ENCODE measurements around the gene FRMPD4. TPM values are rescaled to one million over a fixed set of nuclear protein-coding genes. Genes with fewer than 3 reads are reported as not detected.

The FRMPD4 gene
- total RNA-seq, 1 donor from 2014 or later = 0.07 TPM

DNA sequence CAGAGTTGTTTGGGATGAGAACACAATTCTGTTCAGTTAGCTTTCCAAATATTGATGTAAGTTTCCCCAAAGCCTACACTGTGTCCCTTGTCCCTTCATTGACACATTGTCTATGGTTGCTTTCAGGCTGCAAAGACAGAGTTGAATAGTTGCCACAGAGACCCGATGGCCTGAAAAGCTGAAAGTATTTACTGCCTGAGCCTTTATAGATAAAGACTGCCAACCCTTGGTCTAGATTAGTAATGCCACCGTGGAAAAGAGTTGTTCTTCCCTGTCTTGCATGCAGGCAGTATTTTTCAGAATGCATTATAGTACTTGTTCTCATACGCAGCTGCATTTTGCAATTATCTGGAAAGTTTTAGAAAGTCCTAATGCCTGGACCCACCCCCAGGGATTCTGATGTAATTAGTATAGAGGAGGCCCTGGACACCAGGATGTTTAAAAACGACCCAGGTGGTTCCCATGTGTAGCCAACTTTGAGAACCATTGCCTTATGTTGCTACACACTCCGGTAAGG is 180.8 kb downstream of the FRMPD4 start:
- peaks cover 8% of the 10 kb centered on the region for H3K9me3 Mint-ChIP-seq
- no peak overlapping the region for H3K27ac Mint-ChIP-seq (ENCODE audit: unreplicated experiment)
- H3K4me1 Mint-ChIP-seq = no peaks in the 10 kb centered on the region
- no peak for DNase-seq (ENCODE audit: low read depth, low spot score)
- H3K27me3 Mint-ChIP-seq (ENCODE audit: low read depth) = no peaks in the 10 kb centered on the region
- H3K4me3 Mint-ChIP-seq = no peak overlapping the region
- peaks cover 4% of the 10 kb centered on the region for H3K36me3 Mint-ChIP-seq (ENCODE audit: low read depth)
- TF ChIP-seq, protein P1, sequence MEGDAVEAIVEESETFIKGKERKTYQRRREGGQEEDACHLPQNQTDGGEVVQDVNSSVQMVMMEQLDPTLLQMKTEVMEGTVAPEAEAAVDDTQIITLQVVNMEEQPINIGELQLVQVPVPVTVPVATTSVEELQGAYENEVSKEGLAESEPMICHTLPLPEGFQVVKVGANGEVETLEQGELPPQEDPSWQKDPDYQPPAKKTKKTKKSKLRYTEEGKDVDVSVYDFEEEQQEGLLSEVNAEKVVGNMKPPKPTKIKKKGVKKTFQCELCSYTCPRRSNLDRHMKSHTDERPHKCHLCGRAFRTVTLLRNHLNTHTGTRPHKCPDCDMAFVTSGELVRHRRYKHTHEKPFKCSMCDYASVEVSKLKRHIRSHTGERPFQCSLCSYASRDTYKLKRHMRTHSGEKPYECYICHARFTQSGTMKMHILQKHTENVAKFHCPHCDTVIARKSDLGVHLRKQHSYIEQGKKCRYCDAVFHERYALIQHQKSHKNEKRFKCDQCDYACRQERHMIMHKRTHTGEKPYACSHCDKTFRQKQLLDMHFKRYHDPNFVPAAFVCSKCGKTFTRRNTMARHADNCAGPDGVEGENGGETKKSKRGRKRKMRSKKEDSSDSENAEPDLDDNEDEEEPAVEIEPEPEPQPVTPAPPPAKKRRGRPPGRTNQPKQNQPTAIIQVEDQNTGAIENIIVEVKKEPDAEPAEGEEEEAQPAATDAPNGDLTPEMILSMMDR (conservative IDR thresholded peaks at IDR 0.05) = no peak

GRCh38 chrX:12319992-12320391 is 181.7 kb downstream of the FRMPD4 start:
- Mint-ChIP-seq H3K36me3 (ENCODE audit: low read depth) (peaks cover 4% of the 10 kb centered on the region), H3K9me3 (peaks cover 8% of the 10 kb centered on the region), H3K27ac (ENCODE audit: unreplicated experiment) (no peak overlapping the region), H3K27me3 (ENCODE audit: low read depth) (no peaks in the 10 kb centered on the region), H3K4me3 (no peak overlapping the region), H3K4me1 (no peaks in the 10 kb centered on the region)
- TF ChIP-seq, protein P1 (conservative IDR thresholded peaks at IDR 0.05) = no peak
- DNase-seq (ENCODE audit: low read depth, low spot score) = no peak

GRCh38 chrX:12322031-12322430 is 183.8 kb downstream of the FRMPD4 start:
- no peak overlapping the region for H3K4me3 Mint-ChIP-seq
- no peak overlapping the region for H3K27ac Mint-ChIP-seq (ENCODE audit: unreplicated experiment)
- no peaks in the 10 kb centered on the region for H3K27me3 Mint-ChIP-seq (ENCODE audit: low read depth)
- peaks cover 4% of the 10 kb centered on the region for H3K36me3 Mint-ChIP-seq (ENCODE audit: low read depth)
- H3K4me1 Mint-ChIP-seq = no peaks in the 10 kb centered on the region
- peaks cover 10% of the 10 kb centered on the region for H3K9me3 Mint-ChIP-seq
- no peak for DNase-seq (ENCODE audit: low read depth, low spot score)
- TF ChIP-seq, protein P1 (conservative IDR thresholded peaks at IDR 0.05) = no peak

DNA sequence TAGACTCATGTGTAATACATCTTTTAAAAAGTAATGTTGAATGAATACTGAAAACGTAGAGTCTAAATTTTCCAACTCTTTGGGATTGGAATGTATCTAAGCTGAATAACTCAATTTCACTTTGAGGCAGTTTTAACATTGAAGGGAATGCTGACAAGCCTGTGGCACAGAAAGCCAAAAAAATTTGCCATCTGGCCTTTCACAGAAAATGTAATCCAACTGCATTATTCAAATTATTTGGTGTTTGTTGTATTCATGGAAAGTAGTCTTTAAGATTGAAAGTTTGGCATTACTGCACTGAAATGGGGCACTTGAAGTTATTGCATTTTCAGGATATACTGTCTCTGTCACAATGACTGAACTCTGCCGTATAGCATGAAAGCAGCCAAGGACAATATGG is 186.9 kb downstream of the FRMPD4 start:
- H3K4me1 Mint-ChIP-seq = no peaks in the 10 kb centered on the region
- DNase-seq (ENCODE audit: low read depth, low spot score) = no peak
- H3K9me3 Mint-ChIP-seq = peaks cover 15% of the 10 kb centered on the region
- peaks cover 4% of the 10 kb centered on the region for H3K36me3 Mint-ChIP-seq (ENCODE audit: low read depth)
- TF ChIP-seq, protein P1 (conservative IDR thresholded peaks at IDR 0.05) = no peak
- H3K27me3 Mint-ChIP-seq (ENCODE audit: low read depth) = no peaks in the 10 kb centered on the region
- H3K4me3 Mint-ChIP-seq = no peak overlapping the region
- no peak overlapping the region for H3K27ac Mint-ChIP-seq (ENCODE audit: unreplicated experiment)

DNA sequence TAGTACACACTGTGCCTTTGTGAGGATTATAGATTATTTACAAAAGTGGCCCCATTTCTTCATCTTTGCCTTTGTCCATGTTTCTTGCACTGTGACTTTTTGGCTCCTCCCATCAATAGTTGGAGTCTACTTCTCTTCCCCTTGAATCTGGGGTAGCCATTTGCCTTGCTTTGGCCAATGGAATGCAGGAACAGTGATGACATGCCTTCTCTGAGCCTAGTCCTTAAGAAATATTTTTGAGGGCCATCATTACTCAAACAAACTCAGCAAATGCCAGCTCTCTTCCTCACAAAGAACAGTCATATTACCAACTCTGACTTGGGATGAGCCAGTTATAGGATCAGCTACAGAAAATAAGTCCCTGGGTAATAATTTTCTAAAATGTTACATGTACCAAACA is 189.6 kb downstream of the FRMPD4 start:
- no peaks in the 10 kb centered on the region for H3K4me1 Mint-ChIP-seq
- H3K4me3 Mint-ChIP-seq = no peak overlapping the region
- TF ChIP-seq, protein P1 (conservative IDR thresholded peaks at IDR 0.05) = no peak
- peaks cover 10% of the 10 kb centered on the region for H3K9me3 Mint-ChIP-seq
- H3K27ac Mint-ChIP-seq (ENCODE audit: unreplicated experiment) = no peak overlapping the region
- no peaks in the 10 kb centered on the region for H3K27me3 Mint-ChIP-seq (ENCODE audit: low read depth)
- H3K36me3 Mint-ChIP-seq (ENCODE audit: low read depth) = no peaks in the 10 kb centered on the region
- DNase-seq (ENCODE audit: low read depth, low spot score) = no peak
